Heart right ventricle (tissue), 16 donors: Measurements from ENCODE around the gene SAA4. TPM values are rescaled to one million over a fixed set of nuclear protein-coding genes. Genes with fewer than 3 reads are reported as not detected.
"Not testable (repeated sequence)": the region's sequence is repeated elsewhere in the genome, so short reads cannot be mapped to it uniquely, and the experiment has no call there.

ENCODE experiments used
- ATAC-seq, 8 donors: fragments of 200-7000 bp; cut with Tn5 transposase; one replicate each; pipeline ENCODE4 v1.9.1; 2020; ENCODE audit warnings: mild to moderate bottlenecking in 8 of 8, moderate library complexity in 8 of 8, moderate number of reproducible peaks in 1 of 8
- DNase-seq, 2 donors: peaks; one replicate each; pipeline ENCODE4 v3.0.0-alpha.2; 2020
- H3K27ac ChIP-seq, 10 donors: fragments of 200-600 bp; sonication (generic) in 2 of 10; one replicate each; pipeline versions ENCODE4 v1.5.0 to v1.8.0; 2020 to 2022; ENCODE audit warnings: mild to moderate bottlenecking in 3 of 10
- H3K27me3 ChIP-seq, 7 donors: fragments of 200-600 bp; one replicate each; pipeline ENCODE4 v1.8.0; 2021 to 2022; ENCODE audit warnings: mild to moderate bottlenecking in 2 of 7
- H3K36me3 ChIP-seq, 9 donors: fragments of 200-600 bp; sonication (generic) in 1 of 9; one replicate each; pipeline versions ENCODE4 v1.5.0 to v1.8.0; 2020 to 2022; ENCODE audit warnings: mild to moderate bottlenecking in 2 of 9
- H3K4me1 ChIP-seq, 9 donors: fragments of 200-600 bp; sonication (generic) in 1 of 9; one replicate each; pipeline versions ENCODE4 v1.5.0 to v1.8.0; 2020 to 2022; ENCODE audit warnings: mild to moderate bottlenecking in 4 of 9
- H3K4me3 ChIP-seq, 10 donors: fragments of 200-600 bp; sonication (generic) in 2 of 10; one replicate each; pipeline versions ENCODE4 v1.5.0 to v1.8.0; 2020 to 2022; ENCODE audit warnings: mild to moderate bottlenecking in 7 of 10, moderate library complexity in 2 of 10
- H3K9me3 ChIP-seq, 11 donors: fragments of 200-600 bp in 10 of 11; sonication (generic) in 2 of 11; one replicate each; pipeline versions ENCODE4 v1.5.0 to v1.8.0; 2013 to 2022; ENCODE audit warnings: mild to moderate bottlenecking in 2 of 11, control low read depth in 1 of 11, moderate library complexity in 1 of 11
- CTCF ChIP-seq, 9 donors: fragments of 200-600 bp; sonication (generic) in 2 of 9; IDR thresholded peaks; one replicate each; pipeline versions ENCODE4 v1.5.0 to v1.8.0; 2021 to 2022; ENCODE audit warnings: antibody characterized with exemption in 9 of 9, mild to moderate bottlenecking in 5 of 9, moderate library complexity in 1 of 9
- WGBS, 2 donors: extraction: QIAGEN DNeasy Blood & Tissue Kit; methylation state at CpG; one replicate each; pipeline ENCODE4 v1.1.7; 2013; ENCODE audit warnings: inconsistent platforms in 1 of 2; 5-methylcytosine and 5-hydroxymethylcytosine counted together
- intact Hi-C, 10 donors: fragments of 100-400 bp; cut with DNase I; formaldehyde crosslinking; loops; one replicate each; pipeline versions ENCODE4 v1.11.1 to v1.14.2; 2022
- polyA plus RNA-seq, 2 donors: library from polyadenylated mRNA; stranded (reverse); fragments of 200-250 nt; gene quantifications; one replicate each; pipeline ENCODE4 v1.2.3, GENCODE V29; 2013
- total RNA-seq, 10 donors: library from RNA; stranded (reverse); fragmentation: NEBNext Ultra II Directional in 3 of 10; extraction: Animal tissue kit (Norgen Biotek cat#: 25700) in 3 of 10; gene quantifications; one replicate each; pipeline versions ENCODE4 v1.2.1 to v1.2.4, GENCODE V29; 2021 to 2023
- donor health status: Arrhythmogenic right ventricular cardiomyopathy.
- donor health status: ischemic (EF 13 %, LVEDD 7.1; RV severe dilation, severe dysfunction).
- donor health status: healthy with polysubstance abuse.
- donor health status: DM: no; HTN: yes; CAD: no.
- donor health status: DM: no; HTN: no; CAD: no.
- donor health status: ischemic (EF 25% LVEDD 6.9; RV normal size, moderate dysfunction).
- donor health status: ischemic (EF 25% LVEDD 5.7; RV mildly dilated, moderate dysfunction).
- donor health status: healthy.
- donor health status: DM: yes; HTN: yes; CAD: no.
- donor health status: Ischemic cardiomyopathy.
- donor health status: ischemic (EF 35%, LVEDD 5.7; RV mildly dilated, moderate dysfunction).
- donor health status: nonischemic (EF 11% LVEDD 7.7; RV severe dilation, severe dysfunction).
- donor health status: DM: yes; HTN: yes; CAD: no.
- donor health status: PGD.
- donor health status: ischemic (EF 29% LVEDD 5.4; RV normal size, mild dysfunction).
- donor health status: nonischemic (EF 23%, LVEDD 6.1; RV moderate dilation, normal function).

The SAA4 gene
- total and polyA plus RNA-seq, 12 donors = not detected

GRCh38 chr11:18253233-18253632, 16.6 kb upstream of the SAA4 start:
- no peaks in the 10 kb centered on the region for H3K36me3 ChIP-seq
- WGBS, 2 donors = 82 to 84% methylated on average over 3 of the region's 3 CpGs
- no peak for TF ChIP-seq CTCF (IDR thresholded peaks at IDR 0.05)

GRCh38 chr11:18248561-18248960, 12.0 kb upstream of the SAA4 start, which contains the start of gene SAA2:
Gene SAA2 (minus strand): TSS chr11:18248668. CDS start chr11:18248011, 657 bp downstream.
- no peak within 1 kb of the TSS for H3K4me3 ChIP-seq
- WGBS, 2 donors = 56 to 57% methylated on average over 5 of the region's 5 CpGs
- no peak for TF ChIP-seq CTCF (IDR thresholded peaks at IDR 0.05)
- H3K36me3 ChIP-seq = no peaks in the 10 kb centered on the region
- H3K9me3 ChIP-seq = no peaks in the 10 kb centered on the region
- no peak for DNase-seq
- H3K27me3 ChIP-seq = peaks cover 0 to 8% (median 0%) of the 10 kb centered on the region in 7 donors
- H3K4me1 ChIP-seq = no peaks in the 10 kb centered on the region
- intact Hi-C loops = no loop called here
- ATAC-seq = peak in 1 of 8 donors; percentile 20
- H3K27ac ChIP-seq = no peak within 1 kb of the TSS

More at GRCh38 chr11:18253233-18253632, 16.6 kb upstream of the SAA4 start:
- Histone ChIP-seq H3K9me3 (no peaks in the 10 kb centered on the region), H3K27me3 (peaks cover 0 to 13% (median 0%) of the 10 kb centered on the region in 7 donors), H3K27ac (no peak overlapping the region), H3K4me1 (no peaks in the 10 kb centered on the region), H3K4me3 (no peak overlapping the region)
- no peak for ATAC-seq
- no peak for DNase-seq
- intact Hi-C loops = no loop called here

GRCh38 chr11:18247191-18247581, 10.6 kb upstream of the SAA4 start:
- H3K36me3 ChIP-seq, H3K27me3 ChIP-seq, H3K27ac ChIP-seq, DNase-seq, H3K4me1 ChIP-seq, H3K4me3 ChIP-seq, H3K9me3 ChIP-seq, intact Hi-C loops, ATAC-seq: not testable (repeated sequence)
- WGBS, 2 donors = 43 to 49% methylated on average over 2 of the region's 6 CpGs

GRCh38 chr11:18246379-18247190, 10.0 kb upstream of the SAA4 start:
- ATAC-seq, intact Hi-C loops: not testable (repeated sequence)
- 77 to 81% methylated on average over 10 to 11 of the region's 11 CpGs for WGBS, 2 donors

GRCh38 chr11:18245396-18245795, 8.8 kb upstream of the SAA4 start:
- intact Hi-C loops = no loop called here
- no peaks in the 10 kb centered on the region for H3K36me3 ChIP-seq
- WGBS, 2 donors = 64 to 66% methylated on average over 6 of the region's 6 CpGs
- H3K4me1 ChIP-seq = no peaks in the 10 kb centered on the region
- no peak for TF ChIP-seq CTCF (IDR thresholded peaks at IDR 0.05)
- no peak overlapping the region for H3K27ac ChIP-seq
- DNase-seq (no peak), ATAC-seq (peak in 1 of 8 donors; percentile 9)
- no peak overlapping the region for H3K4me3 ChIP-seq
- H3K27me3 ChIP-seq = peaks cover 0 to 8% (median 0%) of the 10 kb centered on the region in 7 donors
- H3K9me3 ChIP-seq = no peaks in the 10 kb centered on the region

More at GRCh38 chr11:18246379-18247190, 10.0 kb upstream of the SAA4 start:
- H3K4me1 ChIP-seq, H3K36me3 ChIP-seq, H3K9me3 ChIP-seq, DNase-seq, H3K27me3 ChIP-seq: not testable (repeated sequence)
- peak overlapping the region in 1 of 10 donors; percentile 64 for H3K27ac ChIP-seq
- peak overlapping the region in 1 of 10 donors; percentile 27 for H3K4me3 ChIP-seq
